GM23338 (cell line): ENCODE measurements around the gene CDK3. TPM values are rescaled to one million over a fixed set of nuclear protein-coding genes. Genes with fewer than 3 reads are reported as not detected.

ENCODE experiments used
- ATAC-seq: fragments of 200-7000 bp; cut with Tn5 transposase; 3 replicates; pipeline ENCODE4 v1.9.1; 2020
- DNase-seq: peaks from one replicate; pipeline ENCODE4 v3.0.0-alpha.2; 2015; ENCODE audit warnings: low spot score
- H2AFZ ChIP-seq: fragments of 200-600 bp; sonication (generic); 2 replicates; pipeline ENCODE4 v1.8.0; 2016; ENCODE audit warnings: antibody characterized with exemption, mild to moderate bottlenecking, moderate library complexity
- H3F3A ChIP-seq: fragments of 200-600 bp; sonication (generic); replicated peaks from 2 replicates; pipeline ENCODE4 v1.8.0; 2017; ENCODE audit warnings: antibody characterized with exemption, mixed run types, low read depth
- H3K27ac ChIP-seq: fragments of 200-600 bp; sonication (generic); 2 replicates; pipeline ENCODE4 v1.6.1; 2016; ENCODE audit warnings: low read depth
- H3K27me3 ChIP-seq: fragments of 200-600 bp; sonication (generic); 2 replicates; pipeline ENCODE4 v1.8.0; 2016; ENCODE audit warnings: mild to moderate bottlenecking, mixed run types, moderate library complexity; ENCODE audit not compliant: insufficient read depth
- H3K36me3 ChIP-seq: fragments of 200-600 bp; sonication (generic); 2 replicates; pipeline ENCODE4 v1.8.0; 2016; ENCODE audit warnings: mild to moderate bottlenecking; ENCODE audit not compliant: insufficient read depth
- H3K4me1 ChIP-seq: fragments of 200-600 bp; sonication (generic); 2 replicates; pipeline ENCODE4 v1.8.0; 2016; ENCODE audit warnings: mild to moderate bottlenecking, moderate library complexity; ENCODE audit not compliant: insufficient read depth
- H3K4me2 ChIP-seq: fragments of 200-600 bp; sonication (generic); 2 replicates; pipeline ENCODE4 v1.7.1; 2017; ENCODE audit warnings: mixed run types
- H3K4me3 ChIP-seq: fragments of 200-600 bp; sonication (generic); 2 replicates; pipeline ENCODE4 v1.6.1; 2016; ENCODE audit warnings: mixed run types
- H3K79me2 ChIP-seq: fragments of 200-600 bp; sonication (generic); replicated peaks from 2 replicates; pipeline ENCODE4 v1.8.0; 2017; ENCODE audit warnings: mild to moderate bottlenecking; ENCODE audit not compliant: insufficient read depth
- H3K9me2 ChIP-seq: fragments of 200-600 bp; sonication (generic); 2 replicates; pipeline ENCODE4 v1.8.0; 2017; ENCODE audit not compliant: insufficient read depth
- H4K20me1 ChIP-seq: fragments of 200-600 bp; sonication (generic); replicated peaks from 2 replicates; pipeline ENCODE4 v1.8.0; 2017; ENCODE audit warnings: mild to moderate bottlenecking; ENCODE audit not compliant: insufficient read depth
- H3K27ac Mint-ChIP-seq: 2 replicates; pipeline ENCODE4 v1.8.0; 2020; ENCODE audit warnings: inconsistent platforms, mild to moderate bottlenecking, moderate library complexity, mixed read lengths
- H3K27me3 Mint-ChIP-seq: 3 replicates; pipeline ENCODE4 v1.8.0; 2022; ENCODE audit warnings: low read depth, mild to moderate bottlenecking, moderate library complexity, mixed read lengths, inconsistent platforms; ENCODE audit not compliant: insufficient read depth, poor library complexity
- H3K36me3 Mint-ChIP-seq: 3 replicates; pipeline ENCODE4 v1.8.0; 2021; ENCODE audit warnings: low read depth, mild to moderate bottlenecking, inconsistent platforms, moderate library complexity, mixed read lengths
- H3K4me1 Mint-ChIP-seq: 3 replicates; pipeline ENCODE4 v1.8.0; 2020; ENCODE audit warnings: mild to moderate bottlenecking, inconsistent platforms, mixed read lengths
- H3K4me3 Mint-ChIP-seq: 3 replicates; pipeline ENCODE4 v1.8.0; 2021; ENCODE audit warnings: moderate library complexity, mild to moderate bottlenecking, inconsistent platforms, mixed read lengths
- H3K9me3 Mint-ChIP-seq: 3 replicates; pipeline ENCODE4 v1.8.0; 2020; ENCODE audit warnings: moderate library complexity, mild to moderate bottlenecking, inconsistent platforms, mixed read lengths
- CREB1 ChIP-seq: fragments of 250-450 bp; sonication (Bioruptor Pico); IDR thresholded peaks from 2 replicates; pipeline ENCODE4 v1.5.0; 2020; ENCODE audit warnings: low read depth, mild to moderate bottlenecking, moderate library complexity
- EZH2 ChIP-seq: fragments of 200-600 bp; sonication (generic); IDR thresholded peaks from one replicate; pipeline ENCODE4 v1.8.0; 2017; ENCODE audit warnings: antibody characterized with exemption, mild to moderate bottlenecking, low read depth; ENCODE audit not compliant: unreplicated experiment
- EZH2phosphoT487 ChIP-seq: fragments of 200-600 bp; sonication (generic); IDR thresholded peaks from one replicate; pipeline ENCODE4 v1.8.1; 2018; ENCODE audit warnings: antibody characterized with exemption; ENCODE audit not compliant: unreplicated experiment
- JUNB ChIP-seq: IDR thresholded peaks from one replicate; pipeline ENCODE4 v1.6.1; 2016; ENCODE audit warnings: antibody characterized with exemption; ENCODE audit not compliant: unreplicated experiment
- NANOG ChIP-seq: IDR thresholded peaks from 2 replicates; pipeline ENCODE4 v1.6.1; 2016; ENCODE audit warnings: antibody characterized with exemption, borderline replicate concordance
- POLR2AphosphoS5 ChIP-seq: IDR thresholded peaks from 2 replicates; pipeline ENCODE4 v1.6.1; 2016; ENCODE audit warnings: antibody characterized with exemption, low read depth
- STAT1 ChIP-seq: IDR thresholded peaks from one replicate; pipeline ENCODE4 v1.6.1; 2016; ENCODE audit warnings: antibody characterized with exemption; ENCODE audit not compliant: unreplicated experiment
- ZNF331 ChIP-seq: fragments of 250-450 bp; sonication (Bioruptor Pico); IDR thresholded peaks from 2 replicates; pipeline ENCODE4 v1.5.0; 2020; ENCODE audit warnings: low read depth, mild to moderate bottlenecking, moderate library complexity
- polyA plus RNA-seq: library from polyadenylated mRNA; unstranded; fragments of >200 nt; fragmentation: Nextera tagmentation; extraction: Ambion mirVana; gene quantifications from 2 replicates; pipeline ENCODE4 v1.2.1, GENCODE V29; 2016
- total RNA-seq: library from RNA; depleted of rRNA; stranded (reverse); fragments of >200 nt; shearing (Covaris generic); gene quantifications from 2 replicates; pipeline ENCODE4 v1.2.3, GENCODE V29; 2014
- TF ChIP-seq, protein P1 (sequence below): IDR thresholded peaks from 2 replicates; pipeline ENCODE4 v1.6.1; 2016; ENCODE audit warnings: antibody characterized with exemption
- TF ChIP-seq, protein P2 (sequence below), 2 experiments: fragments of 200-600 bp in 1 of 2; sonication (generic) in 1 of 2; conservative IDR thresholded peaks; 2 replicates each; pipeline versions ENCODE4 v1.5.1 to v1.6.1; 2016 to 2017; ENCODE audit warnings: antibody characterized with exemption in 2 of 2, low read depth in 2 of 2, mild to moderate bottlenecking in 2 of 2, moderate library complexity in 1 of 2
- TF ChIP-seq, protein P3 (sequence below): fragments of 250-450 bp; sonication (Bioruptor Pico); IDR thresholded peaks from 2 replicates; pipeline ENCODE4 v1.5.0; 2020; ENCODE audit warnings: mild to moderate bottlenecking, moderate library complexity

CDK3 gene
- total and polyA plus RNA-seq, 2 experiments from 2014 or later: 7.9 to 10.2 TPM

DNA sequence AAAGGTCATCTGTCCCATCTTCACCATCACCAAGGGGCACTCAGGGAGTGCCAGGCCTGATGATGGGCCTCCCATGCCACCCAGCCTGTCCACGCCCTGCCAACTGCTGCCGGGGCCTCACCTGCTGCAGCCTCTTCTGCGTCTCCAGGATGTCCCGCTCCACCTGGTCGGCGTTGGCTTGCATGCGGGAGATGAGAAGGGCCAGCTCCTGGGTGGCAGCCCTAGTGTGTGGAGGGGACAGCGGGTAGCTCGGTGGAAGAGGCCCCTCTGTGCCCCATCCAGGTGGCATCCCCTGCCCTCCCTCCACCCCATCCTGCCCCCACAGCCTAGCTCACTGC is 23.2 kb downstream of the CDK3 start:
- Mint-ChIP-seq H3K4me3 (no peak overlapping the region), H3K27ac (no peak overlapping the region), H3K9me3 (no peaks in the 10 kb centered on the region), H3K36me3 (no peaks in the 10 kb centered on the region), H3K27me3 (peaks cover 2% of the 10 kb centered on the region), H3K4me1 (peaks cover 8% of the 10 kb centered on the region; the same call in 1 of the 3 replicates)
- Histone ChIP-seq H3K4me3 (no peak overlapping the region), H3K79me2 (no peaks in the 10 kb centered on the region), H4K20me1 (no peaks in the 10 kb centered on the region), H3K36me3 (no peaks in the 10 kb centered on the region), H3F3A (no peaks in the 10 kb centered on the region), H2AFZ (no peak overlapping the region), H3K27me3 (no peaks in the 10 kb centered on the region), H3K4me2 (no peak overlapping the region), H3K27ac (no peak overlapping the region), H3K9me2 (no peaks in the 10 kb centered on the region), H3K4me1 (no peaks in the 10 kb centered on the region; the same call in 1 of the 2 replicates)
- TF ChIP-seq, protein P1, sequence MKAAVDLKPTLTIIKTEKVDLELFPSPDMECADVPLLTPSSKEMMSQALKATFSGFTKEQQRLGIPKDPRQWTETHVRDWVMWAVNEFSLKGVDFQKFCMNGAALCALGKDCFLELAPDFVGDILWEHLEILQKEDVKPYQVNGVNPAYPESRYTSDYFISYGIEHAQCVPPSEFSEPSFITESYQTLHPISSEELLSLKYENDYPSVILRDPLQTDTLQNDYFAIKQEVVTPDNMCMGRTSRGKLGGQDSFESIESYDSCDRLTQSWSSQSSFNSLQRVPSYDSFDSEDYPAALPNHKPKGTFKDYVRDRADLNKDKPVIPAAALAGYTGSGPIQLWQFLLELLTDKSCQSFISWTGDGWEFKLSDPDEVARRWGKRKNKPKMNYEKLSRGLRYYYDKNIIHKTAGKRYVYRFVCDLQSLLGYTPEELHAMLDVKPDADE: no peak
- DNase-seq (no peak), ATAC-seq (no peak)

DNA sequence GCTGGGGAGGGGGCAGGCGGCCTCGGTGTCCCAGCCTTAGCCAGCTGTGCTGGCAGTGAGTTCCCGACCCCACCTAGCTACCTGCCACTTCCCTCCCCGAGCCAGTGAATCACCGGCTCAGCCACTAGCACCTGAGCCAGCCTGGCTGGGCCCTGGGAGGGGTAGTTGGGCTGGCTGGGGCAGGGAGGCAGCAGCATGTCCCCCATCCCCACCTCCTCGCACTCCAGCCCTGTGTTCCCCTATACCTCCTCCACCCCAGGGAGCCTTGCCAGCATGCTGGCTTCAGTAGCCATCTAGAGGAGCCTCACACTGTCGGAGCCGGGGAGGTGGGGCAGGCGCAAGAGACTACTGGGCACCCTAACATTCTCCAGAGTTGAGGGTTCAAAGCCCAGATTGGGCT is 23.7 kb downstream of the CDK3 start:
- Mint-ChIP-seq H3K27me3 (peaks cover 5% of the 10 kb centered on the region), H3K4me1 (peaks cover 12% of the 10 kb centered on the region), H3K9me3 (no peaks in the 10 kb centered on the region), H3K27ac (no peak overlapping the region), H3K4me3 (no peak overlapping the region), H3K36me3 (no peaks in the 10 kb centered on the region)
- Histone ChIP-seq H3F3A (no peaks in the 10 kb centered on the region), H4K20me1 (no peaks in the 10 kb centered on the region), H3K36me3 (no peaks in the 10 kb centered on the region), H3K9me2 (no peaks in the 10 kb centered on the region), H2AFZ (no peak overlapping the region), H3K27ac (no peak overlapping the region), H3K4me3 (no peak overlapping the region), H3K27me3 (no peaks in the 10 kb centered on the region), H3K4me2 (no peak overlapping the region), H3K4me1 (peaks cover 5% of the 10 kb centered on the region), H3K79me2 (no peaks in the 10 kb centered on the region)
- ATAC-seq: no peak
- no peak for DNase-seq
- TF ChIP-seq ZNF331 (CRISPR knock-in tag): no peak
- TF ChIP-seq, protein P1: no peak
- no peak for TF ChIP-seq NANOG
- TF ChIP-seq, protein P2, sequence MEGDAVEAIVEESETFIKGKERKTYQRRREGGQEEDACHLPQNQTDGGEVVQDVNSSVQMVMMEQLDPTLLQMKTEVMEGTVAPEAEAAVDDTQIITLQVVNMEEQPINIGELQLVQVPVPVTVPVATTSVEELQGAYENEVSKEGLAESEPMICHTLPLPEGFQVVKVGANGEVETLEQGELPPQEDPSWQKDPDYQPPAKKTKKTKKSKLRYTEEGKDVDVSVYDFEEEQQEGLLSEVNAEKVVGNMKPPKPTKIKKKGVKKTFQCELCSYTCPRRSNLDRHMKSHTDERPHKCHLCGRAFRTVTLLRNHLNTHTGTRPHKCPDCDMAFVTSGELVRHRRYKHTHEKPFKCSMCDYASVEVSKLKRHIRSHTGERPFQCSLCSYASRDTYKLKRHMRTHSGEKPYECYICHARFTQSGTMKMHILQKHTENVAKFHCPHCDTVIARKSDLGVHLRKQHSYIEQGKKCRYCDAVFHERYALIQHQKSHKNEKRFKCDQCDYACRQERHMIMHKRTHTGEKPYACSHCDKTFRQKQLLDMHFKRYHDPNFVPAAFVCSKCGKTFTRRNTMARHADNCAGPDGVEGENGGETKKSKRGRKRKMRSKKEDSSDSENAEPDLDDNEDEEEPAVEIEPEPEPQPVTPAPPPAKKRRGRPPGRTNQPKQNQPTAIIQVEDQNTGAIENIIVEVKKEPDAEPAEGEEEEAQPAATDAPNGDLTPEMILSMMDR (conservative IDR thresholded peaks at IDR 0.05; ENCODE audit: low read depth in 2 of 2): no peak
- TF ChIP-seq EZH2phosphoT487: no peak
- no peak for TF ChIP-seq CREB1 (CRISPR knock-in tag)
- TF ChIP-seq POLR2AphosphoS5: no peak
- no peak for TF ChIP-seq EZH2
- no peak for TF ChIP-seq STAT1
- no peak for TF ChIP-seq JUNB
- TF ChIP-seq, protein P3, sequence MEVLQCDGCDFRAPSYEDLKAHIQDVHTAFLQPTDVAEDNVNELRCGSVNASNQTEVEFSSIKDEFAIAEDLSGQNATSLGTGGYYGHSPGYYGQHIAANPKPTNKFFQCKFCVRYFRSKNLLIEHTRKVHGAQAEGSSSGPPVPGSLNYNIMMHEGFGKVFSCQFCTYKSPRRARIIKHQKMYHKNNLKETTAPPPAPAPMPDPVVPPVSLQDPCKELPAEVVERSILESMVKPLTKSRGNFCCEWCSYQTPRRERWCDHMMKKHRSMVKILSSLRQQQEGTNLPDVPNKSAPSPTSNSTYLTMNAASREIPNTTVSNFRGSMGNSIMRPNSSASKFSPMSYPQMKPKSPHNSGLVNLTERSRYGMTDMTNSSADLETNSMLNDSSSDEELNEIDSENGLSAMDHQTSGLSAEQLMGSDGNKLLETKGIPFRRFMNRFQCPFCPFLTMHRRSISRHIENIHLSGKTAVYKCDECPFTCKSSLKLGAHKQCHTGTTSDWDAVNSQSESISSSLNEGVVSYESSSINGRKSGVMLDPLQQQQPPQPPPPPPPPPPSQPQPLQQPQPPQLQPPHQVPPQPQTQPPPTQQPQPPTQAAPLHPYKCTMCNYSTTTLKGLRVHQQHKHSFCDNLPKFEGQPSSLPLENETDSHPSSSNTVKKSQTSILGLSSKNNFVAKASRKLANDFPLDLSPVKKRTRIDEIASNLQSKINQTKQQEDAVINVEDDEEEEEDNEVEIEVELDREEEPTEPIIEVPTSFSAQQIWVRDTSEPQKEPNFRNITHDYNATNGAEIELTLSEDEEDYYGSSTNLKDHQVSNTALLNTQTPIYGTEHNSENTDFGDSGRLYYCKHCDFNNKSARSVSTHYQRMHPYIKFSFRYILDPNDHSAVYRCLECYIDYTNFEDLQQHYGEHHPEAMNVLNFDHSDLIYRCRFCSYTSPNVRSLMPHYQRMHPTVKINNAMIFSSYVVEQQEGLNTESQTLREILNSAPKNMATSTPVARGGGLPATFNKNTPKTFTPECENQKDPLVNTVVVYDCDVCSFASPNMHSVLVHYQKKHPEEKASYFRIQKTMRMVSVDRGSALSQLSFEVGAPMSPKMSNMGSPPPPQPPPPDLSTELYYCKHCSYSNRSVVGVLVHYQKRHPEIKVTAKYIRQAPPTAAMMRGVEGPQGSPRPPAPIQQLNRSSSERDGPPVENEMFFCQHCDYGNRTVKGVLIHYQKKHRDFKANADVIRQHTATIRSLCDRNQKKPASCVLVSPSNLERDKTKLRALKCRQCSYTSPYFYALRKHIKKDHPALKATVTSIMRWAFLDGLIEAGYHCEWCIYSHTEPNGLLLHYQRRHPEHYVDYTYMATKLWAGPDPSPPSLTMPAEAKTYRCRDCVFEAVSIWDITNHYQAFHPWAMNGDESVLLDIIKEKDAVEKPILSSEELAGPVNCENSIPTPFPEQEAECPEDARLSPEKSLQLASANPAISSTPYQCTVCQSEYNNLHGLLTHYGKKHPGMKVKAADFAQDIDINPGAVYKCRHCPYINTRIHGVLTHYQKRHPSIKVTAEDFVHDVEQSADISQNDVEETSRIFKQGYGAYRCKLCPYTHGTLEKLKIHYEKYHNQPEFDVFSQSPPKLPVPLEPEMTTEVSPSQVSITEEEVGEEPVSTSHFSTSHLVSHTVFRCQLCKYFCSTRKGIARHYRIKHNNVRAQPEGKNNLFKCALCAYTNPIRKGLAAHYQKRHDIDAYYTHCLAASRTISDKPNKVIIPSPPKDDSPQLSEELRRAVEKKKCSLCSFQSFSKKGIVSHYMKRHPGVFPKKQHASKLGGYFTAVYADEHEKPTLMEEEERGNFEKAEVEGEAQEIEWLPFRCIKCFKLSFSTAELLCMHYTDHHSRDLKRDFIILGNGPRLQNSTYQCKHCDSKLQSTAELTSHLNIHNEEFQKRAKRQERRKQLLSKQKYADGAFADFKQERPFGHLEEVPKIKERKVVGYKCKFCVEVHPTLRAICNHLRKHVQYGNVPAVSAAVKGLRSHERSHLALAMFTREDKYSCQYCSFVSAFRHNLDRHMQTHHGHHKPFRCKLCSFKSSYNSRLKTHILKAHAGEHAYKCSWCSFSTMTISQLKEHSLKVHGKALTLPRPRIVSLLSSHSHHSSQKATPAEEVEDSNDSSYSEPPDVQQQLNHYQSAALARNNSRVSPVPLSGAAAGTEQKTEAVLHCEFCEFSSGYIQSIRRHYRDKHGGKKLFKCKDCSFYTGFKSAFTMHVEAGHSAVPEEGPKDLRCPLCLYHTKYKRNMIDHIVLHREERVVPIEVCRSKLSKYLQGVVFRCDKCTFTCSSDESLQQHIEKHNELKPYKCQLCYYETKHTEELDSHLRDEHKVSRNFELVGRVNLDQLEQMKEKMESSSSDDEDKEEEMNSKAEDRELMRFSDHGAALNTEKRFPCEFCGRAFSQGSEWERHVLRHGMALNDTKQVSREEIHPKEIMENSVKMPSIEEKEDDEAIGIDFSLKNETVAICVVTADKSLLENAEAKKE (CRISPR knock-in tag): no peak
